ENCODE measurements around the gene FAM200B. TPM values are rescaled to one million over a fixed set of nuclear protein-coding genes. Genes with fewer than 3 reads are reported as not detected.

FAM200B gene
- total RNA-seq, 2 experiments from 2014 or later = 8.9 to 11.1 TPM

- ChIA-PET POLR2A (interaction anchor here (1.3 kb wide), 1 partner anchor 11 kb away, joined by 5 read pairs; the partner anchor contains the start of gene FAM200B), CTCF (no interaction called here)
- TF ChIP-seq CTCF (IDR thresholded peaks at IDR 0.05) = no peak
- no peak overlapping the region for H3K4me3 Mint-ChIP-seq
- intact Hi-C loops (cut with micrococcal nuclease) = no loop called here
- H3K36me3 Mint-ChIP-seq (ENCODE audit: low read depth) = peaks cover 19% of the 10 kb centered on the region
- H3K9me3 Mint-ChIP-seq = no peaks in the 10 kb centered on the region
- DNase-seq = no peak
- no peak overlapping the region for H3K27ac Mint-ChIP-seq
- no peak for ATAC-seq
- peaks cover 9% of the 10 kb centered on the region for H3K4me1 Mint-ChIP-seq (ENCODE audit: low read depth)
- no peaks in the 10 kb centered on the region for H3K27me3 Mint-ChIP-seq
These were observed 11.1 kb upstream of the FAM200B start for GRCh38 chr4:15670576-15670975.

GRCh38 chr4:15672101-15672500 lies 9.5 kb upstream of the FAM200B start:
- Mint-ChIP-seq H3K27me3 (no peaks in the 10 kb centered on the region), H3K36me3 (ENCODE audit: low read depth) (peaks cover 9% of the 10 kb centered on the region), H3K27ac (no peak overlapping the region), H3K9me3 (no peaks in the 10 kb centered on the region), H3K4me3 (no peak overlapping the region), H3K4me1 (ENCODE audit: low read depth) (no peaks in the 10 kb centered on the region)
- ATAC-seq = no peak
- intact Hi-C loops (cut with micrococcal nuclease) = no loop called here
- TF ChIP-seq CTCF (IDR thresholded peaks at IDR 0.05) = no peak
- ChIA-PET POLR2A (interaction anchor here (0.6 to 1.0 kb wide), 2 partner anchors 12 to 1733 kb away, joined by 3 read pairs; no protein-coding TSS in a partner anchor), CTCF (interaction anchor here (1.2 kb wide), 1 partner anchor 8 kb away, joined by 4 read pairs; no protein-coding TSS in a partner anchor)
- no peak for DNase-seq

- no peak overlapping the region for H3K27ac Mint-ChIP-seq
- DNase-seq (no peak), ATAC-seq (no peak)
- ChIA-PET CTCF (interaction anchor here (1.2 to 1.4 kb wide), 2 partner anchors 10 to 14 kb away, joined by 3 to 4 read pairs; no protein-coding TSS in a partner anchor), POLR2A (no interaction called here)
- H3K4me1 Mint-ChIP-seq (ENCODE audit: low read depth) = peaks cover 7% of the 10 kb centered on the region
- peaks cover 9% of the 10 kb centered on the region for H3K36me3 Mint-ChIP-seq (ENCODE audit: low read depth)
- H3K4me3 Mint-ChIP-seq = no peak overlapping the region
- no peak for TF ChIP-seq CTCF (IDR thresholded peaks at IDR 0.05)
- intact Hi-C loops (cut with micrococcal nuclease) = no loop called here
- no peaks in the 10 kb centered on the region for H3K27me3 Mint-ChIP-seq
- no peaks in the 10 kb centered on the region for H3K9me3 Mint-ChIP-seq
These were observed 8.3 kb upstream of the FAM200B start for GRCh38 chr4:15673337-15673736.

- Mint-ChIP-seq H3K27me3 (no peaks in the 10 kb centered on the region), H3K4me3 (no peak overlapping the region), H3K36me3 (ENCODE audit: low read depth) (peaks cover 10% of the 10 kb centered on the region), H3K4me1 (ENCODE audit: low read depth) (peaks cover 9% of the 10 kb centered on the region), H3K27ac (no peak overlapping the region), H3K9me3 (no peaks in the 10 kb centered on the region)
- no peak for DNase-seq
- intact Hi-C loops (cut with micrococcal nuclease) = no loop called here
- ChIA-PET POLR2A (no interaction called here), CTCF (interaction anchor here (1.4 kb wide), 1 partner anchor 14 kb away, joined by 3 read pairs; no protein-coding TSS in a partner anchor)
- TF ChIP-seq CTCF (IDR thresholded peaks at IDR 0.05) = no peak
- no peak for ATAC-seq
These were observed 7.6 kb upstream of the FAM200B start for GRCh38 chr4:15674046-15674445.

GRCh38 chr4:15674926-15675325 lies 6.7 kb upstream of the FAM200B start:
- ATAC-seq (no peak), DNase-seq (no peak)
- intact Hi-C loops (cut with micrococcal nuclease) = no loop called here
- Mint-ChIP-seq H3K27ac (no peak overlapping the region), H3K9me3 (no peaks in the 10 kb centered on the region), H3K27me3 (no peaks in the 10 kb centered on the region), H3K36me3 (ENCODE audit: low read depth) (peaks cover 15% of the 10 kb centered on the region), H3K4me1 (ENCODE audit: low read depth) (peaks cover 14% of the 10 kb centered on the region), H3K4me3 (no peak overlapping the region)
- ChIA-PET POLR2A (no interaction called here), CTCF (interaction anchor here (1.4 to 1.6 kb wide), 3 partner anchors 8 to 21 kb away, joined by 4 to 6 read pairs (median 4); no protein-coding TSS in a partner anchor)
- TF ChIP-seq CTCF (IDR thresholded peaks at IDR 0.05) = no peak

All from activated CD8-positive, alpha-beta T cell treated with anti-CD3 and anti-CD28 coated beads for 36 hours (primary cell).